IMR-90 (cell line): Measurements from ENCODE around the gene CREBL2. TPM values are rescaled to one million over a fixed set of nuclear protein-coding genes. Genes with fewer than 3 reads are reported as not detected.

Experiments
- ATAC-seq: fragments of 200-7000 bp; cut with Tn5 transposase; 2 replicates; pipeline ENCODE4 v1.9.1; 2020; ENCODE audit warnings: low read depth, mild to moderate bottlenecking, moderate library complexity
- BruUV-seq: library from RNA; stranded (reverse); fragments of 400-500 nt; replicated peaks from 2 replicates; lab custom pipeline; 2021; lab: Mats Ljungman, UMichigan
- CTCF ChIA-PET: fragments of 300-600 bp; formaldehyde crosslinking; extraction: SDS; loops from one replicate; lab custom pipeline; 2021; ENCODE audit warnings: antibody characterized with exemption; lab: Yijun Ruan, JAX
- POLR2A ChIA-PET: fragments of 300-600 bp; sonication (Branson Sonifier 250); formaldehyde crosslinking; loops from one replicate; lab custom pipeline; 2022; ENCODE audit warnings: antibody characterized with exemption; ENCODE audit not compliant: unreplicated experiment; lab: Charles Lee
- DNase-seq: peaks from one replicate; pipeline ENCODE4 v3.0.0; 2013
- H2AFZ ChIP-seq: replicated peaks from 2 replicates; pipeline ENCODE3; 2013; ENCODE audit warnings: low read length, mild to moderate bottlenecking; ENCODE audit not compliant: poor library complexity
- H2AK5ac ChIP-seq: 2 replicates; pipeline ENCODE4 v1.6.1; 2013; ENCODE audit warnings: low read depth, low read length, inconsistent platforms
- H2AK9ac ChIP-seq: replicated peaks from 2 replicates; pipeline ENCODE3; 2013; ENCODE audit warnings: mild to moderate bottlenecking, low read depth, low read length, moderate library complexity; ENCODE audit not compliant: poor library complexity
- H2BK120ac ChIP-seq: 2 replicates; pipeline ENCODE4 v1.6.1; 2013; ENCODE audit warnings: low read depth, low read length, inconsistent platforms
- H2BK15ac ChIP-seq: 3 replicates; pipeline ENCODE4 v1.6.1; 2013; ENCODE audit warnings: low read depth, low read length, inconsistent platforms
- H2BK20ac ChIP-seq: 2 replicates; pipeline ENCODE4 v1.6.1; 2013; ENCODE audit warnings: low read depth, mild to moderate bottlenecking, inconsistent platforms, low read length, moderate library complexity
- H2BK5ac ChIP-seq: 2 replicates; pipeline ENCODE4 v1.6.1; 2013; ENCODE audit warnings: mild to moderate bottlenecking, low read depth, low read length, inconsistent platforms; ENCODE audit not compliant: poor library complexity, severe bottlenecking
- H3K14ac ChIP-seq: replicated peaks from 2 replicates; pipeline ENCODE4 v1.6.1; 2013; ENCODE audit warnings: low read depth, low read length, inconsistent platforms
- H3K18ac ChIP-seq: 2 replicates; pipeline ENCODE4 v1.6.1; 2013; ENCODE audit warnings: low read depth, low read length, control low read depth
- H3K23ac ChIP-seq: 2 replicates; pipeline ENCODE4 v1.6.1; 2013; ENCODE audit warnings: low read depth, low read length, inconsistent platforms
- H3K27ac ChIP-seq: 2 replicates; pipeline ENCODE4 v1.5.1; 2013; ENCODE audit warnings: mild to moderate bottlenecking, control low read depth, low read length; ENCODE audit not compliant: insufficient read depth
- H3K27me3 ChIP-seq: 2 replicates; pipeline ENCODE4 v1.6.1; 2013; ENCODE audit warnings: low read length; ENCODE audit not compliant: control insufficient read depth, insufficient read depth
- H3K36me3 ChIP-seq: 2 replicates; pipeline ENCODE4 v1.6.1; 2013; ENCODE audit warnings: low read length, mixed read lengths; ENCODE audit not compliant: control insufficient read depth, insufficient read depth
- H3K4ac ChIP-seq: 2 replicates; pipeline ENCODE4 v1.6.1; 2013; ENCODE audit warnings: low read depth, low read length, inconsistent platforms
- H3K4me1 ChIP-seq: 2 replicates; pipeline ENCODE4 v1.6.1; 2013; ENCODE audit warnings: low read length, mixed read lengths; ENCODE audit not compliant: control insufficient read depth, insufficient read depth
- H3K4me2 ChIP-seq: 2 replicates; pipeline ENCODE4 v1.6.1; 2013; ENCODE audit warnings: low read depth, mild to moderate bottlenecking, control low read depth, low read length, moderate library complexity
- H3K4me3 ChIP-seq: 2 replicates; pipeline ENCODE4 v1.5.1; 2013; ENCODE audit warnings: low read depth, mild to moderate bottlenecking, control low read depth, low read length, moderate library complexity; ENCODE audit not compliant: insufficient read depth
- H3K56ac ChIP-seq: 2 replicates; pipeline ENCODE4 v1.6.1; 2013; ENCODE audit warnings: low read length, inconsistent platforms; ENCODE audit not compliant: insufficient read depth; ENCODE audit errors: extremely low read depth
- H3K79me1 ChIP-seq, 2 experiments: 2 replicates each; pipeline ENCODE4 v1.6.1; 2013; ENCODE audit warnings: low read length in 2 of 2, inconsistent platforms in 1 of 2, low read depth in 1 of 2
- H3K9ac ChIP-seq: 2 replicates; pipeline ENCODE4 v1.6.1; 2013; ENCODE audit warnings: low read depth, low read length, control low read depth
- H3K9me1 ChIP-seq: 2 replicates; pipeline ENCODE4 v1.6.1; 2013; ENCODE audit warnings: low read length, inconsistent platforms; ENCODE audit not compliant: insufficient read depth
- H3K9me3 ChIP-seq: 2 replicates; pipeline ENCODE4 v1.6.1; 2013; ENCODE audit warnings: low read length; ENCODE audit not compliant: control insufficient read depth, insufficient read depth
- H4K20me1 ChIP-seq: 2 replicates; pipeline ENCODE4 v1.6.1; 2013; ENCODE audit warnings: low read length, inconsistent platforms; ENCODE audit not compliant: insufficient read depth
- H4K5ac ChIP-seq: 2 replicates; pipeline ENCODE4 v1.6.1; 2013; ENCODE audit warnings: mild to moderate bottlenecking, low read depth, low read length, control low read depth
- H4K8ac ChIP-seq, 2 experiments: 2 replicates each; pipeline ENCODE4 v1.6.1; 2013; ENCODE audit warnings: low read depth in 2 of 2, low read length in 2 of 2, control low read depth in 1 of 2, inconsistent platforms in 1 of 2
- H4K91ac ChIP-seq: 2 replicates; pipeline ENCODE4 v1.6.1; 2013; ENCODE audit warnings: low read depth, low read length, inconsistent platforms; ENCODE audit not compliant: insufficient read depth
- CHD1 ChIP-seq: IDR thresholded peaks from 2 replicates; pipeline ENCODE4 v1.6.1; 2012; ENCODE audit warnings: low read depth, low read length, improper control_type of control experiment
- CTCF ChIP-seq: conservative IDR thresholded peaks from 2 replicates; pipeline ENCODE4 v1.5.1; 2012; ENCODE audit warnings: mild to moderate bottlenecking, low read depth, low read length, improper control_type of control experiment
- FOS ChIP-seq: fragments of 150-350 bp; IDR thresholded peaks from 2 replicates; pipeline ENCODE4 v1.6.1; 2016; ENCODE audit warnings: low read depth, low read length
- MAFK ChIP-seq: IDR thresholded peaks from 2 replicates; pipeline ENCODE4 v1.6.1; 2012; ENCODE audit warnings: low read depth, low read length, improper control_type of control experiment
- MAZ ChIP-seq: IDR thresholded peaks from 2 replicates; pipeline ENCODE4 v1.6.1; 2012; ENCODE audit warnings: low read depth, mild to moderate bottlenecking, low read length, improper control_type of control experiment, moderate library complexity, borderline replicate concordance
- MXI1 ChIP-seq: IDR thresholded peaks from 2 replicates; pipeline ENCODE4 v1.6.1; 2012; ENCODE audit warnings: low read depth, mild to moderate bottlenecking, low read length, moderate library complexity, borderline replicate concordance
- NFE2L2 ChIP-seq: fragments of 150-350 bp; IDR thresholded peaks from 2 replicates; pipeline ENCODE4 v1.6.1; 2016; ENCODE audit warnings: low read depth, mild to moderate bottlenecking, low read length
- RAD21 ChIP-seq: IDR thresholded peaks from 2 replicates; pipeline ENCODE4 v1.6.1; 2012; ENCODE audit warnings: low read length, improper control_type of control experiment
- RCOR1 ChIP-seq: IDR thresholded peaks from 2 replicates; pipeline ENCODE4 v1.6.1; 2012; ENCODE audit warnings: mild to moderate bottlenecking, low read length, improper control_type of control experiment; ENCODE audit not compliant: insufficient replicate concordance
- RFX5 ChIP-seq: IDR thresholded peaks from 2 replicates; pipeline ENCODE4 v1.8.0; 2012; ENCODE audit warnings: low read depth, mild to moderate bottlenecking, low read length, moderate library complexity
- SMC3 ChIP-seq: fragments of 150-350 bp; IDR thresholded peaks from 2 replicates; pipeline ENCODE4 v1.6.1; 2016; ENCODE audit warnings: low read depth, mild to moderate bottlenecking, antibody characterized with exemption, low read length, moderate library complexity
- WGBS, 2 experiments: methylation state at CpG; one replicate each; pipeline versions ENCODE4 v1.1.5 to v1.1.7; 2013; ENCODE audit warnings: missing lambda C conversion rate in 2 of 2; ENCODE audit not compliant: insufficient read length in 1 of 2; ENCODE audit errors: extremely low coverage in 2 of 2; 5-methylcytosine and 5-hydroxymethylcytosine counted together
- dilution Hi-C: fragments of 300-500 bp; cut with HindIII; formaldehyde crosslinking; loops from one replicate; pipeline ENCODE4 v1.14.3; 2018; ENCODE audit warnings: low sequenced_read_pairs; ENCODE audit not compliant: unreplicated experiment
- in situ Hi-C: fragments of 300-500 bp; cut with MboI; formaldehyde crosslinking; loops from 3 replicates; pipeline ENCODE4 v1.14.3; 2019; ENCODE audit warnings: low sequenced_read_pairs, inconsistent platforms, mixed read lengths
- intact Hi-C: fragments of 100-400 bp; cut with micrococcal nuclease; formaldehyde crosslinking; loops from 2 replicates; pipeline ENCODE4 v1.10.0; 2022
- polyA plus RNA-seq, 3 experiments: library from polyadenylated mRNA; depleted of rRNA; stranded (reverse); fragments of >200 nt; gene quantifications; 2 replicates each; pipeline ENCODE4 v1.2.3, GENCODE V29; 2012; ENCODE audit warnings: low replicate concordance in 1 of 3
- total RNA-seq: library from RNA; depleted of rRNA; stranded (reverse); fragments of >200 nt; gene quantifications from 2 replicates; pipeline ENCODE4 v1.2.3, GENCODE V29; 2012
- TF ChIP-seq, protein P1 (sequence below): fragments of 150-350 bp; IDR thresholded peaks from 2 replicates; pipeline ENCODE4 v1.6.1; 2016; ENCODE audit warnings: low read depth, mild to moderate bottlenecking, low read length, moderate library complexity, borderline replicate concordance
- TF ChIP-seq, protein P2 (sequence below): fragments of 150-350 bp; IDR thresholded peaks from 2 replicates; pipeline ENCODE4 v1.6.1; 2017; ENCODE audit warnings: mild to moderate bottlenecking, antibody characterized with exemption, low read length, low read depth

Gene CREBL2
- total and polyA plus RNA-seq, 2 of the 4 experiments (the other 2 are of a cell fraction) = 11.5 to 19.0 TPM

GRCh38 chr12:12669020-12669419, 57.3 kb downstream of the CREBL2 start:
- Histone ChIP-seq H3K27ac (no peak overlapping the region), H3K36me3 (no peaks in the 10 kb centered on the region), H3K4me3 (no peak overlapping the region), H3K23ac (no peak overlapping the region), H4K91ac (no peak overlapping the region), H2AFZ (no peak overlapping the region), H3K9me1 (peaks cover 4% of the 10 kb centered on the region; the same call in 1 of the 2 replicates), H3K18ac (no peak overlapping the region), H3K4me2 (no peak overlapping the region), H4K5ac (no peak overlapping the region), H3K9me3 (no peaks in the 10 kb centered on the region), H2BK5ac (no peak overlapping the region), H4K8ac (no peak overlapping the region), H3K4ac (no peak overlapping the region), H3K9ac (no peak overlapping the region), H3K4me1 (peaks cover 3% of the 10 kb centered on the region; the same call in 1 of the 2 replicates), H3K79me1 (no peaks in the 10 kb centered on the region; a peak in 1 of 4 replicates), H3K56ac (no peak overlapping the region), H3K14ac (no peak overlapping the region), H2AK9ac (no peak overlapping the region), H4K20me1 (no peaks in the 10 kb centered on the region), H2AK5ac (no peak overlapping the region), H3K27me3 (peaks cover 2% of the 10 kb centered on the region; the same call in 1 of the 2 replicates), H2BK15ac (no peak overlapping the region), H2BK120ac (no peak overlapping the region), H2BK20ac (no peak overlapping the region)
- dilution Hi-C loops = no loop called here
- TF ChIP-seq SMC3 = no peak
- no peak for TF ChIP-seq RCOR1
- TF ChIP-seq RAD21 = no peak
- no peak for TF ChIP-seq CHD1
- TF ChIP-seq FOS = no peak
- TF ChIP-seq, protein P1, sequence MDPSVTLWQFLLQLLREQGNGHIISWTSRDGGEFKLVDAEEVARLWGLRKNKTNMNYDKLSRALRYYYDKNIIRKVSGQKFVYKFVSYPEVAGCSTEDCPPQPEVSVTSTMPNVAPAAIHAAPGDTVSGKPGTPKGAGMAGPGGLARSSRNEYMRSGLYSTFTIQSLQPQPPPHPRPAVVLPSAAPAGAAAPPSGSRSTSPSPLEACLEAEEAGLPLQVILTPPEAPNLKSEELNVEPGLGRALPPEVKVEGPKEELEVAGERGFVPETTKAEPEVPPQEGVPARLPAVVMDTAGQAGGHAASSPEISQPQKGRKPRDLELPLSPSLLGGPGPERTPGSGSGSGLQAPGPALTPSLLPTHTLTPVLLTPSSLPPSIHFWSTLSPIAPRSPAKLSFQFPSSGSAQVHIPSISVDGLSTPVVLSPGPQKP = no peak
- no peak for TF ChIP-seq RFX5
- no peak for TF ChIP-seq MAZ
- TF ChIP-seq CTCF = no peak
- TF ChIP-seq MXI1 = no peak
- no peak for TF ChIP-seq MAFK
- TF ChIP-seq, protein P2, sequence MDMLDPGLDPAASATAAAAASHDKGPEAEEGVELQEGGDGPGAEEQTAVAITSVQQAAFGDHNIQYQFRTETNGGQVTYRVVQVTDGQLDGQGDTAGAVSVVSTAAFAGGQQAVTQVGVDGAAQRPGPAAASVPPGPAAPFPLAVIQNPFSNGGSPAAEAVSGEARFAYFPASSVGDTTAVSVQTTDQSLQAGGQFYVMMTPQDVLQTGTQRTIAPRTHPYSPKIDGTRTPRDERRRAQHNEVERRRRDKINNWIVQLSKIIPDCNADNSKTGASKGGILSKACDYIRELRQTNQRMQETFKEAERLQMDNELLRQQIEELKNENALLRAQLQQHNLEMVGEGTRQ = no peak
- no peak for TF ChIP-seq NFE2L2
- ChIA-PET CTCF (no interaction called here), POLR2A (no interaction called here)
- no TSS peak for BruUV-seq
- intact Hi-C loops = no loop called here
- in situ Hi-C loops = no loop called here
- DNase-seq (no peak), ATAC-seq (no peak)
- no CpG with 5 or more reads among the region's 2 CpGs for WGBS, 2 experiments
